Activated CD8-positive, alpha-beta memory T cell treated with anti-CD3 and anti-CD28 coated beads for 4 hours (primary cell): ENCODE results near the gene IFT27.

Source experiments
- DNase-seq, 2 donors: peaks; one replicate each; pipeline ENCODE4 v3.0.0-alpha.2; 2020; ENCODE audit warnings: low read depth in 2 of 2

The IFT27 gene, protein sequence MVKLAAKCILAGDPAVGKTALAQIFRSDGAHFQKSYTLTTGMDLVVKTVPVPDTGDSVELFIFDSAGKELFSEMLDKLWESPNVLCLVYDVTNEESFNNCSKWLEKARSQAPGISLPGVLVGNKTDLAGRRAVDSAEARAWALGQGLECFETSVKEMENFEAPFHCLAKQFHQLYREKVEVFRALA

DNA sequence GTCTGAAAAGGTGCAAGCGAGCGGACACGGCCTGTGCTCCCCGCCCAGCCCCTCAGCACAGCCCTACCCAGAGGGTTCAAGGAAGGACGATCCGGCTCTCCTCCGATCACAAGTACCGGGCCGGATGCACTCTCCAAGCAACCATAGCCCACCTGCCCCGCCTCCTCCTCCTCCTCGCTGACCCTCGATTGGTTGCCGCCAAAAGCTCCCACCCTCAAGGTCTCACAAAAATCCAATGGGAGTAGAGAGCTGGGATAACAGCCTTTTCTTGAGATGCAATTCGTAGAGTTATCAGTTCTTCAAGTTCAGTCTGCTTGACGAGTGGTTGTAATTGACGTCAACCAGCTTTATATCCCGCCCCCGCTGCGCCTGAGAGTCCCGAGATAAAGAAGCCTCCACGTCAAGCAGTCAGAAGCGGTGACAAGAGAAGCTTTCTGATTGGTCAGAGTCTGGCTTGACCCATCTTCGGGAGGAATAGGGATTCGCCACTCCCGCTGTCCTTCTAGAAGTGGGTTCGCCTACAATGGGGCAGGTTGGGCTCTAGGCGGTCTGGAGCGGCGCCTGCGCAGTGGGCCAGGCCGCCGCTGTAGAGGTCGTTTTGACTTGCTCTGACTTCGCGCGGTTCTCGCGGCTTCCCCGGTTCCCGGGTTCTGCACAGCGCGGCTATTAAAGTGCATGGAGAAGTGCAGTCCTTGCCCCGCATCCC, at the start of gene IFT27:
Gene IFT27, minus strand, starts transcription at position 156 of the 706 bp plus-strand sequence. CDS start 412 bp downstream, outside the sequence.
- peak; percentile 90 to 98 for DNase-seq

GRCh38 chr22:36824655-36825054, 48.7 kb upstream of the IFT27 start:
- no peak for DNase-seq

- DNase-seq, result no peak
Measured at GRCh38 chr22:36823186-36823839, 47.4 kb upstream of the IFT27 start.

- DNase-seq, result no peak
Measured at GRCh38 chr22:36822581-36822980, 46.7 kb upstream of the IFT27 start.

GRCh38 chr22:36819112-36819511, 43.2 kb upstream of the IFT27 start:
- no peak for DNase-seq

DNA sequence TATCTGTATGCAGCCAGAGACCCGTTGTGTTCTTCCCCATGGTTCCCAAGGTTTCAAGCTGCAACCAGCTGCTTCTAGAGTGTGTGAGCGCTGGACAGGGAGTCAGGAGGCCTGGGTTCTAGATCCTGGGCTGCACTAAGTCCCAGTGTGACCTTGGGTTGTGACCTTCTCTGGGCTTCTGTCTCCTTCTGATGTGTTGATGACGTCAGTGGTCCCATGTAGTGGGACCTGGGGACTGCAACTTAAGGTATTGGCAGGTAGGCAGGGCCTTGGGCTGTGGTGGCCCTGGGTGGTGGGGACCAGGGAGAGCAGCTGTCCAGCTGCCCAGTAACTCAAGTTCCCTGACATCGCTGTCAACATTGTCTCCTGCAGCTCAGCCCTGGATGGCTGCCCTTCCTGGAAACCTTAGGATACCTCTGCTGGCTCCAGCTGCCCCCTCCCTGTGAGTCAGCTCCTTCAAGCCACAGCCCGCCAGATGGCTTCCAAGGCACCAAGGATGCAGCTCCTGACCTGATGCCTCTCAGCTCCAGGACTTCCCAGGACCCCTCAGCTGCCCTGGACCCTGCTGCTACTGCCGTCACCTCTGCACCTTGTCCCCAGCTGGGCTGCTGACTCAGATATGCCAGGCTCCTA, 42.2 kb upstream of the IFT27 start:
- no peak for DNase-seq

GRCh38 chr22:36817525-36817848, 41.6 kb upstream of the IFT27 start:
- DNase-seq, result no peak

GRCh38 chr22:36816636-36817524, 41.0 kb upstream of the IFT27 start, which contains the start of gene PVALB:
Gene PVALB, minus strand, starts transcription at chr22:36817035. Its CDS starts 30 bp downstream, at chr22:36817005.
- DNase-seq, result no peak

DNA sequence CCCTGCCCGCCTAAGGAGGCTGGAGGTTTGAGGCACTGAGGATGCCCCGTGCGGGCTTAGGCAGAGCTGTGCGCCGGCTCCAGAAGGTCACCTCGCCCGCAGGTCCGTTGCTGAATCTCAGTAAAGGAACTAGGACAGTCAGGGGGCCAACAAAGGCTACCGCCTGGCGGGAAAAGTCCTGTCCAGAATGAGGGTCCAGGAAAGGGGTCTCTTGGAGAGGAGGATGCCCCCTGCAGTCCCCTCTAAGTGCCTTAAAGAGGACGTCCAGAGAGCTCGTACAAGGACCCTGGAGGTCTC, 40.4 kb upstream of the IFT27 start:
- no peak for DNase-seq

DNA sequence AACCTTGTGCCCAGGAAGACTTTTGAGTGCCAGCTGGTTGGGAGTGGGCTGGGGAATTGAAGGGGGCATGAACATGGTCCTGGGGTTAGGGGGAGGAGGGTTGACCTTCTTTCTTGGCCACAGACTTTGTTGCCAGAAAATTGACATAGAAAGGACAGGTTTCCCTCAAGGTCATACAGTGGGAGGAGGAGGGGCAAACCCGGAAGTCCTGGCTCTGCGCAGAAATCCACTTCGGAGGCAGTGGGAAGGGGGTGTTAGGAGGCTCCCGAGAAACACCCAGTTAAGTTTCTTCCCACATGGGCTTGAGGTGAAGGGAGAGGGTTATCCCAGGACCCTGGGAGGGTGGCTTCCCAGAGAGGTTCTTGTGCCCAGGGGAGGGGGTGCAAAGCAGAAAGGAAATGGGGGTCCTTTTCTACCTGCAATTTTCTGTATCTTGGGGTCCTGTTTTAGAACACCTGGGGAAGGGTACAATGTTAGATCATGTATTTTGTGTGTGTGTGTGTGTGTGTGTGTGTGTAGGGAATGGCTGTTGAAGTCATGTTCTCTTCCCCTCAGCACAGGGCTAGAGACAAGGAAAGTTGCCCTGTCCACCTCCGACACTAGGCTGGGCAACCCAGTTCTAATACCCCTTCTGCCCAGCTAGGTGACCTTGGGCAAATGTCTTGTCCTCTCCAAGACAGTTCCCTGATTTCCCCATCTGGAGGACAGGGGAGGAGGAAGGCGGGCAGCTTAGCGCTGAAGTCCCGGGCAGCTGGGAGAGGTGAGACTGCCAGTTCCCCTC, 39.8 kb upstream of the IFT27 start:
- DNase-seq, result no peak

- no peak for DNase-seq
Measured at GRCh38 chr22:36814801-36815200, 38.9 kb upstream of the IFT27 start.

GRCh38 chr22:36811094-36811800, 35.3 kb upstream of the IFT27 start:
- DNase-seq, result no peak

- DNase-seq, result no peak
Measured at GRCh38 chr22:36809351-36809750, 33.4 kb upstream of the IFT27 start.

DNA sequence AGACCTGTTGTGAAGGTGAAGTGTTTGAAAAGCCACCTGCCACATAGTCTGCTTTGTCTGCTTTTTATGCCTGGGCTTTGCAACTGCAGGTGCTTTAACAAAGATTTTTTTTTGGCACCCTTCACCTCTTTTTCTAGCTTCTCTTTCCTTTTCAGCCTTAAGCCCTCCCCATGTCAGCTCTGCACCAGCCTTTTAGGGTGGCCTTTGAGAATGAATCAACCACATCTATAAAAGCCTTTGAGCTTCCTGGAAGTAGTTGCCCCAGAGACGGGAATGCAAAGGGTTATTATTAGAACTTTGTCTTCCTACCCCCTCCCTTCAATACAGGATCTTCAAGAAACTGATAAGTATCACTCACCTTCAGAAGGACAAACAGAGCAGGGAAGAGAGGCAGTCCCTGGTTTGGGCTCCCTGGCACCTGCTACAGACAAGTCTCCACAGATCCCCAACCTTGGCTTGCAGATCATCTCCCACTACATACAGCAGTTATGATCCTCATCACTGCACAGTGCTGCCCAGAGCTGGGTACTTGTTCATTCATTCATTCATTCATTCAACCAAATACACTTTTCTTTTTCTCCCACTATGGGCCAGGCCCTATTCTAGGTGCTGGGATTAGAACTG, 32.9 kb upstream of the IFT27 start:
- DNase-seq, result no peak

- DNase-seq, result no peak
Measured at GRCh38 chr22:36807627-36808026, 31.7 kb upstream of the IFT27 start.

GRCh38 chr22:36806835-36807234, 30.9 kb upstream of the IFT27 start:
- no peak for DNase-seq

- DNase-seq, result no peak
Measured at GRCh38 chr22:36803358-36803757, 27.4 kb upstream of the IFT27 start.

DNA sequence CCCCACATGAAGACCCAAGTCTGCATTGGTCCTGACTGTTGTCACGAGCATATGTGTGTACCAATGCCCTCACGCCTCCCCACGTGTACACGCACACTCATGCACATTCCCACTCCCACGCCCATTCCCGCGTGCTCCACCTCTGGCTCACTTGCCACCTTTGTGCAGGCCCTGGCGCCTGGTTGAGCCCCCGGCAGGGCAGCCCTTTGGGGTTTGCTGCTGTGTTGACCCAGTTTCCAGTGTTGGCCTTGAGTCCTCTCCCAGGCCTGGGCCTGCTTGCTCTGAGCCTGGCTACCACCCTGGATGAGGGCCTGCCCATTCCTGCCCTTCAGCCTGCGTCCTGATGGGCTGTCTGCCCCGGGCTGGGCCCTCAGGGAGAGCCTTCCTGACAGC, 22.8 kb upstream of the IFT27 start:
- no peak for DNase-seq

- DNase-seq, result no peak
Measured at GRCh38 chr22:36797911-36798673, 22.2 kb upstream of the IFT27 start.
